K562 (cell line): ENCODE results near the gene MED15. TPM values are rescaled to one million over a fixed set of nuclear protein-coding genes. Genes with fewer than 3 reads are reported as not detected.

ENCODE experiments used
- ARID1B ChIP-seq: fragments of 450-650 bp; IDR thresholded peaks from 2 replicates; pipeline ENCODE4 v1.6.1; 2016; ENCODE audit warnings: antibody characterized with exemption, mild to moderate bottlenecking, inconsistent platforms
- ARNT ChIP-seq, 2 experiments: fragments of 450-650 bp; IDR thresholded peaks; 2 replicates each; pipeline ENCODE4 v1.6.1; 2016; ENCODE audit warnings: mild to moderate bottlenecking in 1 of 2
- BCL6 ChIP-seq: fragments of 250-450 bp; sonication (Bioruptor Pico); IDR thresholded peaks from 2 replicates; pipeline ENCODE4 v1.4.0; 2020
- CBX8 ChIP-seq: fragments of 200-600 bp; sonication (generic); IDR thresholded peaks from 2 replicates; pipeline ENCODE4 v1.6.1; 2012; ENCODE audit warnings: borderline replicate concordance, mixed run types, low read depth, mild to moderate bottlenecking, moderate library complexity, mixed read lengths, low read length, control low read depth, inconsistent platforms; ENCODE audit not compliant: poor library complexity, severe bottlenecking; ENCODE audit errors: extremely low read depth
- FOXK2 ChIP-seq, 2 experiments: fragments of 450-650 bp; IDR thresholded peaks in 1 of 2; conservative IDR thresholded peaks in 1 of 2; 2 replicates each; pipeline ENCODE4 v1.6.1; 2016; ENCODE audit warnings: low read depth in 2 of 2, mild to moderate bottlenecking in 1 of 2
- HMBOX1 ChIP-seq: sonication (generic); IDR thresholded peaks from 2 replicates; pipeline ENCODE4 v1.6.1; 2016
- HOMEZ ChIP-seq: fragments of 250-450 bp; sonication (Bioruptor Pico); IDR thresholded peaks from 2 replicates; pipeline ENCODE4 v1.4.0; 2020; ENCODE audit warnings: mild to moderate bottlenecking, moderate library complexity
- LCOR ChIP-seq: sonication (generic); formaldehyde crosslinking; IDR thresholded peaks from 2 replicates; pipeline ENCODE4 v1.8.0; 2022; ENCODE audit warnings: mild to moderate bottlenecking, missing genetic modification reagents
- LEF1 ChIP-seq: fragments of 450-650 bp; IDR thresholded peaks from 2 replicates; pipeline ENCODE4 v1.6.1; 2016; ENCODE audit warnings: mild to moderate bottlenecking
- NCOA6 ChIP-seq: fragments of 450-650 bp; IDR thresholded peaks from 2 replicates; pipeline ENCODE4 v1.6.1; 2017; ENCODE audit warnings: mild to moderate bottlenecking
- RBM17 ChIP-seq: fragments of 200-400 bp; formaldehyde crosslinking; IDR thresholded peaks from 2 replicates; pipeline ENCODE4 v1.6.1; 2017; ENCODE audit warnings: low read depth, mild to moderate bottlenecking, low read length, borderline replicate concordance
- SP2 ChIP-seq: IDR thresholded peaks from 2 replicates; pipeline ENCODE4 v1.6.1; 2011; ENCODE audit warnings: mild to moderate bottlenecking, low read depth, low read length, moderate library complexity; ENCODE audit not compliant: poor library complexity, severe bottlenecking; ENCODE audit errors: extremely low read depth
- ZC3H8 ChIP-seq: fragments of 450-650 bp; IDR thresholded peaks from 2 replicates; pipeline ENCODE4 v1.6.1; 2017
- ZFX ChIP-seq: sonication (generic); formaldehyde crosslinking; IDR thresholded peaks from 2 replicates; pipeline ENCODE4 v1.8.0; 2022; ENCODE audit warnings: mild to moderate bottlenecking, missing genetic modification reagents, moderate library complexity
- ZNF175 ChIP-seq: fragments of 200-800 bp; sonication (Bioruptor generic); IDR thresholded peaks from 2 replicates; pipeline ENCODE4 v1.6.1; 2016; ENCODE audit warnings: low read depth, mild to moderate bottlenecking, missing genetic modification characterization, missing compliant biosample characterization
- ZNF224 ChIP-seq: sonication (generic); formaldehyde crosslinking; IDR thresholded peaks from 2 replicates; pipeline ENCODE4 v1.8.0; 2022; ENCODE audit warnings: mild to moderate bottlenecking, missing genetic modification reagents
- ZNF583 ChIP-seq: fragments of 250-450 bp; sonication (Bioruptor Pico); IDR thresholded peaks from 2 replicates; pipeline ENCODE4 v1.4.0; 2020
- ZNF707 ChIP-seq: fragments of 250-450 bp; sonication (Bioruptor Pico); conservative IDR thresholded peaks from 2 replicates; pipeline ENCODE4 v1.8.0; 2022; ENCODE audit warnings: inconsistent platforms, mild to moderate bottlenecking, moderate library complexity
- polyA plus RNA-seq, 8 experiments: library from polyadenylated mRNA; depleted of rRNA in 4 of 8; stranded (reverse) in 5 of 8; unstranded in 3 of 8; fragments of >200 nt; fragmentation: Nextera tagmentation in 2 of 8; fragmentation: Illumina TruSeq in 1 of 8; extraction: Ambion mirVana in 2 of 8; extraction: Trizol in 1 of 8; gene quantifications; 2 replicates each; pipeline versions ENCODE4 v1.2.1 to v1.2.3, GENCODE V29; 2011 to 2014; ENCODE audit warnings: inconsistent platforms in 1 of 8, missing spikeins in 1 of 8
- total RNA-seq, 7 experiments: library from RNA; depleted of rRNA in 6 of 7; stranded (reverse); fragments of >200 nt in 6 of 7; fragmentation: Illumina TruSeq in 2 of 7; extraction: Trizol in 2 of 7; gene quantifications; 2 replicates each; pipeline versions ENCODE4 v1.2.1 to v1.2.3, GENCODE V29; 2011 to 2021; ENCODE audit warnings: low replicate concordance in 1 of 7
- TF ChIP-seq, protein P1 (sequence below): fragments of 450-650 bp; formaldehyde crosslinking; conservative IDR thresholded peaks from 2 replicates; pipeline ENCODE4 v1.4.0; 2022; ENCODE audit warnings: mild to moderate bottlenecking, missing genetic modification characterization
- TF ChIP-seq, protein P2 (sequence below): fragments of 450-650 bp; formaldehyde crosslinking; IDR thresholded peaks from 2 replicates; pipeline ENCODE4 v1.4.0; 2020; ENCODE audit warnings: mild to moderate bottlenecking, moderate library complexity
- TF ChIP-seq, protein P3 (sequence below): fragments of 450-650 bp; IDR thresholded peaks from 2 replicates; pipeline ENCODE4 v1.6.1; 2018; ENCODE audit warnings: mild to moderate bottlenecking, low read depth; ENCODE audit not compliant: partially characterized antibody

MED15 gene
- total and polyA plus RNA-seq, 9 of the 15 experiments (the other 6 are each of a cell fraction or from before 2014, with no cell fraction given): 4.0 to 271 (median 60.1) TPM

- TF ChIP-seq BCL6 (CRISPR knock-in tag) (no peak), ZFX (CRISPR knock-in tag) (no peak), ARNT (IDR thresholded peaks at IDR 0.05) (no peak), ZNF707 (no peak), HOMEZ (0 out of 2 replicates have a peak, but pooled peaks have one; percentile 18), ZNF583 (CRISPR knock-in tag) (peak; percentile 58), ARID1B (no peak), ZNF175 (CRISPR knock-in tag) (no peak), SP2 (no peak), ZNF224 (CRISPR knock-in tag) (0 out of 2 replicates have a peak, but pooled peaks have one; percentile 38), RBM17 (no peak), FOXK2 (conservative IDR thresholded peaks at IDR 0.05 in 1 of 2, IDR thresholded peaks at IDR 0.05 in 1 of 2; ENCODE audit: low read depth in 2 of 2) (no peak), LCOR (CRISPR knock-in tag) (no peak), HMBOX1 (no peak), NCOA6 (no peak), LEF1 (no peak), CBX8 (no peak), ZC3H8 (no peak)
- TF ChIP-seq, protein P1, sequence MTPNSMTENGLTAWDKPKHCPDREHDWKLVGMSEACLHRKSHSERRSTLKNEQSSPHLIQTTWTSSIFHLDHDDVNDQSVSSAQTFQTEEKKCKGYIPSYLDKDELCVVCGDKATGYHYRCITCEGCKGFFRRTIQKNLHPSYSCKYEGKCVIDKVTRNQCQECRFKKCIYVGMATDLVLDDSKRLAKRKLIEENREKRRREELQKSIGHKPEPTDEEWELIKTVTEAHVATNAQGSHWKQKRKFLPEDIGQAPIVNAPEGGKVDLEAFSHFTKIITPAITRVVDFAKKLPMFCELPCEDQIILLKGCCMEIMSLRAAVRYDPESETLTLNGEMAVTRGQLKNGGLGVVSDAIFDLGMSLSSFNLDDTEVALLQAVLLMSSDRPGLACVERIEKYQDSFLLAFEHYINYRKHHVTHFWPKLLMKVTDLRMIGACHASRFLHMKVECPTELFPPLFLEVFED (CRISPR knock-in tag): no peak
- TF ChIP-seq, protein P2, sequence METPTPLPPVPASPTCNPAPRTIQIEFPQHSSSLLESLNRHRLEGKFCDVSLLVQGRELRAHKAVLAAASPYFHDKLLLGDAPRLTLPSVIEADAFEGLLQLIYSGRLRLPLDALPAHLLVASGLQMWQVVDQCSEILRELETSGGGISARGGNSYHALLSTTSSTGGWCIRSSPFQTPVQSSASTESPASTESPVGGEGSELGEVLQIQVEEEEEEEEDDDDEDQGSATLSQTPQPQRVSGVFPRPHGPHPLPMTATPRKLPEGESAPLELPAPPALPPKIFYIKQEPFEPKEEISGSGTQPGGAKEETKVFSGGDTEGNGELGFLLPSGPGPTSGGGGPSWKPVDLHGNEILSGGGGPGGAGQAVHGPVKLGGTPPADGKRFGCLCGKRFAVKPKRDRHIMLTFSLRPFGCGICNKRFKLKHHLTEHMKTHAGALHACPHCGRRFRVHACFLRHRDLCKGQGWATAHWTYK (CRISPR knock-in tag): 0 out of 2 replicates have a peak, but pooled peaks have one; percentile 84
- TF ChIP-seq, protein P3, sequence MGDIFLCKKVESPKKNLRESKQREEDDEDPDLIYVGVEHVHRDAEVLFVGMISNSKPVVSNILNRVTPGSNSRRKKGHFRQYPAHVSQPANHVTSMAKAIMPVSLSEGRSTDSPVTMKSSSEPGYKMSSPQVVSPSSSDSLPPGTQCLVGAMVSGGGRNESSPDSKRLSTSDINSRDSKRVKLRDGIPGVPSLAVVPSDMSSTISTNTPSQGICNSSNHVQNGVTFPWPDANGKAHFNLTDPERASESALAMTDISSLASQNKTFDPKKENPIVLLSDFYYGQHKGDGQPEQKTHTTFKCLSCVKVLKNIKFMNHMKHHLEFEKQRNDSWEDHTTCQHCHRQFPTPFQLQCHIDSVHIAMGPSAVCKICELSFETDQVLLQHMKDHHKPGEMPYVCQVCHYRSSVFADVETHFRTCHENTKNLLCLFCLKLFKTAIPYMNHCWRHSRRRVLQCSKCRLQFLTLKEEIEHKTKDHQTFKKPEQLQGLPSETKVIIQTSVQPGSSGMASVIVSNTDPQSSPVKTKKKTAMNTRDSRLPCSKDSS: no peak
Observed at GRCh38 chr22:20523086-20523983, 15.9 kb downstream of the MED15 start (continued).
